AG04450 (cell line): ENCODE measurements around the gene BNC1. TPM values are rescaled to one million over a fixed set of nuclear protein-coding genes. Genes with fewer than 3 reads are reported as not detected.

Experiments used
- CTCF ChIA-PET: fragments of 300-600, 350-600 bp; formaldehyde crosslinking; extraction: SDS; loops from one replicate; lab custom pipeline; 2022; ENCODE audit warnings: antibody characterized with exemption, inconsistent platforms; lab: Charles Lee
- POLR2A ChIA-PET: fragments of 350-600 bp; formaldehyde crosslinking; extraction: SDS; loops from one replicate; lab custom pipeline; 2021; ENCODE audit warnings: antibody characterized with exemption, inconsistent platforms; lab: Yijun Ruan, JAX
- DNase-seq: peaks from one replicate; pipeline ENCODE4 v3.0.0-alpha.2; 2011; ENCODE audit warnings: low read depth, low spot score
- H3K27ac ChIP-seq: one replicate; pipeline ENCODE4 v1.5.1; 2012; ENCODE audit warnings: low read depth, low read length, control low read depth
- H3K27me3 ChIP-seq: one replicate; pipeline ENCODE4 v1.6.0; 2012; ENCODE audit warnings: low read length; ENCODE audit not compliant: control insufficient read depth, insufficient read depth
- H3K4me3 ChIP-seq: 2 replicates; pipeline ENCODE4 v1.5.1; 2011; ENCODE audit warnings: mild to moderate bottlenecking, low read depth, low read length, control low read depth
- H3K9me3 ChIP-seq: 2 replicates; pipeline ENCODE4 v1.5.1; 2012; ENCODE audit warnings: low read length; ENCODE audit not compliant: control insufficient read depth, insufficient read depth
- CTCF ChIP-seq: IDR thresholded peaks from 2 replicates; pipeline ENCODE4 v1.5.1; 2011; ENCODE audit warnings: low read depth, low read length, control low read depth, inconsistent platforms
- polyA plus RNA-seq: library from polyadenylated mRNA; depleted of rRNA; stranded (reverse); fragments of >200 nt; gene quantifications from 2 replicates; pipeline ENCODE4 v1.2.3, GENCODE V29; 2011

The BNC1 gene
- polyA plus RNA-seq, 1 experiment, result 2.2 TPM

GRCh38 chr15:83282141-83282540 is 2.3 kb downstream of the BNC1 start:
- CTCF ChIA-PET, result no interaction called here
- H3K4me3 ChIP-seq, result no peak overlapping the region
- POLR2A ChIA-PET, result no interaction called here
- H3K27ac ChIP-seq, result no peak overlapping the region
- DNase-seq, result no peak
- no peak for TF ChIP-seq CTCF
- H3K9me3 ChIP-seq, result peaks cover 7% of the 10 kb centered on the region; the same call in 1 of the 2 replicates
- H3K27me3 ChIP-seq, result peaks cover 35% of the 10 kb centered on the region

GRCh38 chr15:83278191-83278590 is 6.3 kb downstream of the BNC1 start:
- Histone ChIP-seq H3K9me3 (no peaks in the 10 kb centered on the region), H3K27me3 (peaks cover 20% of the 10 kb centered on the region), H3K4me3 (no peak overlapping the region), H3K27ac (no peak overlapping the region)
- no peak for DNase-seq
- CTCF ChIA-PET, result interaction anchor here (1.5 kb wide), 1 partner anchor 30 kb away, joined by 6 read pairs; no protein-coding TSS in a partner anchor
- no peak for TF ChIP-seq CTCF
- POLR2A ChIA-PET, result no interaction called here

GRCh38 chr15:83276661-83277060 is 7.8 kb downstream of the BNC1 start:
- CTCF ChIA-PET, result no interaction called here
- DNase-seq, result no peak
- no peaks in the 10 kb centered on the region for H3K9me3 ChIP-seq
- peaks cover 5% of the 10 kb centered on the region for H3K27me3 ChIP-seq
- no peak overlapping the region for H3K4me3 ChIP-seq
- no peak for TF ChIP-seq CTCF
- POLR2A ChIA-PET, result no interaction called here
- H3K27ac ChIP-seq, result no peak overlapping the region

- Histone ChIP-seq H3K27ac (no peak overlapping the region), H3K9me3 (no peaks in the 10 kb centered on the region), H3K27me3 (no peaks in the 10 kb centered on the region), H3K4me3 (no peak overlapping the region)
- CTCF ChIA-PET, result no interaction called here
- TF ChIP-seq CTCF, result no peak
- DNase-seq, result no peak
- POLR2A ChIA-PET, result no interaction called here
Measured at GRCh38 chr15:83275412-83275811, 9.1 kb downstream of the BNC1 start.

- Histone ChIP-seq H3K27me3 (no peaks in the 10 kb centered on the region), H3K27ac (no peak overlapping the region), H3K9me3 (no peaks in the 10 kb centered on the region), H3K4me3 (no peak overlapping the region)
- CTCF ChIA-PET, result interaction anchor here (1.4 kb wide), 1 partner anchor 21 kb away, joined by 4 read pairs; no protein-coding TSS in a partner anchor
- DNase-seq, result no peak
- TF ChIP-seq CTCF, result no peak
- POLR2A ChIA-PET, result no interaction called here
Measured at GRCh38 chr15:83270176-83270575, 14.3 kb downstream of the BNC1 start.
